Type B pancreatic cell (in vitro differentiated cells): ENCODE measurements around the gene CDC34. TPM values are rescaled to one million over a fixed set of nuclear protein-coding genes. Genes with fewer than 3 reads are reported as not detected.

Source experiments
- DNase-seq: peaks from one replicate; pipeline ENCODE4 v3.0.0; 2021; ENCODE audit warnings: mixed read lengths; ENCODE audit not compliant: unreplicated experiment; ENCODE audit errors: extremely low spot score
- H3K27ac Mint-ChIP-seq: 2 replicates; pipeline ENCODE4 v1.8.0; 2021; ENCODE audit warnings: mild to moderate bottlenecking, mixed read lengths
- H3K27me3 Mint-ChIP-seq: 2 replicates; pipeline ENCODE4 v1.8.0; 2021; ENCODE audit warnings: mixed read lengths
- H3K36me3 Mint-ChIP-seq: 2 replicates; pipeline ENCODE4 v1.8.0; 2021; ENCODE audit warnings: mixed read lengths
- H3K4me1 Mint-ChIP-seq: one replicate; pipeline ENCODE4 v1.8.0; 2021; ENCODE audit warnings: mixed read lengths; ENCODE audit not compliant: unreplicated experiment
- H3K4me3 Mint-ChIP-seq: 2 replicates; pipeline ENCODE4 v1.8.0; 2021; ENCODE audit warnings: mild to moderate bottlenecking, mixed read lengths
- H3K9me3 Mint-ChIP-seq: 2 replicates; pipeline ENCODE4 v1.8.0; 2021; ENCODE audit warnings: mixed read lengths
- long read RNA-seq: library from polyadenylated mRNA; unstranded; transcript quantifications from one replicate; pipeline ENCODE4 v2.0.0, GENCODE V29; 2020
- total RNA-seq: library from RNA; stranded (reverse); gene quantifications from 2 replicates; pipeline ENCODE4 v1.2.1, GENCODE V29; 2021; ENCODE audit warnings: low replicate concordance
- TF ChIP-seq, protein P1 (sequence below): fragments of 200-600 bp; sonication (generic); conservative IDR thresholded peaks from 2 replicates; pipeline ENCODE4 v1.5.0; 2021; ENCODE audit warnings: antibody characterized with exemption, mild to moderate bottlenecking

The CDC34 gene, protein sequence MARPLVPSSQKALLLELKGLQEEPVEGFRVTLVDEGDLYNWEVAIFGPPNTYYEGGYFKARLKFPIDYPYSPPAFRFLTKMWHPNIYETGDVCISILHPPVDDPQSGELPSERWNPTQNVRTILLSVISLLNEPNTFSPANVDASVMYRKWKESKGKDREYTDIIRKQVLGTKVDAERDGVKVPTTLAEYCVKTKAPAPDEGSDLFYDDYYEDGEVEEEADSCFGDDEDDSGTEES
- total RNA-seq, result 93.0 and 95.0 TPM in 2 replicates
- long read RNA-seq, result 0 reads

DNA sequence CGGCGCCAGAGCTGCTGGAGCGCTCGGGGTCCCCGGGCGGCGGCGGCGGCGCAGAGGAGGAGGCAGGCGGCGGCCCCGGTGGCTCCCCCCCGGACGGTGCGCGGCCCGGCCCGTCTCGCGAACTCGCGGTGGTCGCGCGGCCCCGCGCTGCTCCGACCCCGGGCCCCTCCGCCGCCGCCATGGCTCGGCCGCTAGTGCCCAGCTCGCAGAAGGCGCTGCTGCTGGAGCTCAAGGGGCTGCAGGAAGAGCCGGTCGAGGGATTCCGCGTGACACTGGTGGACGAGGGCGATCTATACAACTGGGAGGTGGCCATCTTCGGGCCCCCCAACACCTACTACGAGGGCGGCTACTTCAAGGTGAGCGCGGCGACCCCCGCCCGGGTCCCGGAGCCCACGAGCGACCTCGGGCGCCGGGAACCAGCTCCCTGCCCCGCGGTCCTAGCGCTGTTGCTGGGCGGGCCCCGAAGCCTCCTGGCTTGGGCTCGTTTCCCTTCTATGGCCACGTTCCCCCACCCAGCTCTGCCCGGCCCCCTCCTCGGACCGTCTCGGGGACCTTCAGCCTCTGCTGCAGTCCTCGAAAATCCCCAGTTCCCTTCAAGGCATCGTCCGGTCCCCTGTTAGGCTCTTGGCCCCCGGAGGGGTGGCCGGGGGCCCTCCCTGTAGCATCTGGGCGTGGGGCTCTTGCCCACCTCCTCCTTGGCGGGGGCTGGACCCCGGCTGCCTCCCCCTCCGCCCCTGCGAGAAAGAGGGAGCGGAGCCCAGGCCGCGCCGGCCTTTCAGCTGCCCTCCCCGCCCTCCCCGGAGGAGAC, at the start of gene CDC34:
Gene CDC34 (plus strand): TSS at position 8 of the 808 bp plus-strand sequence. CDS start 172 bp downstream, at position 180.
- Mint-ChIP-seq H3K27ac (peak within 1 kb of the TSS; percentile 67), H3K36me3 (no peaks in the 10 kb centered on the region), H3K27me3 (no peaks in the 10 kb centered on the region), H3K9me3 (no peaks in the 10 kb centered on the region), H3K4me1 (peaks cover 9% of the 10 kb centered on the region), H3K4me3 (peak within 1 kb of the TSS; percentile 96)
- TF ChIP-seq, protein P1, sequence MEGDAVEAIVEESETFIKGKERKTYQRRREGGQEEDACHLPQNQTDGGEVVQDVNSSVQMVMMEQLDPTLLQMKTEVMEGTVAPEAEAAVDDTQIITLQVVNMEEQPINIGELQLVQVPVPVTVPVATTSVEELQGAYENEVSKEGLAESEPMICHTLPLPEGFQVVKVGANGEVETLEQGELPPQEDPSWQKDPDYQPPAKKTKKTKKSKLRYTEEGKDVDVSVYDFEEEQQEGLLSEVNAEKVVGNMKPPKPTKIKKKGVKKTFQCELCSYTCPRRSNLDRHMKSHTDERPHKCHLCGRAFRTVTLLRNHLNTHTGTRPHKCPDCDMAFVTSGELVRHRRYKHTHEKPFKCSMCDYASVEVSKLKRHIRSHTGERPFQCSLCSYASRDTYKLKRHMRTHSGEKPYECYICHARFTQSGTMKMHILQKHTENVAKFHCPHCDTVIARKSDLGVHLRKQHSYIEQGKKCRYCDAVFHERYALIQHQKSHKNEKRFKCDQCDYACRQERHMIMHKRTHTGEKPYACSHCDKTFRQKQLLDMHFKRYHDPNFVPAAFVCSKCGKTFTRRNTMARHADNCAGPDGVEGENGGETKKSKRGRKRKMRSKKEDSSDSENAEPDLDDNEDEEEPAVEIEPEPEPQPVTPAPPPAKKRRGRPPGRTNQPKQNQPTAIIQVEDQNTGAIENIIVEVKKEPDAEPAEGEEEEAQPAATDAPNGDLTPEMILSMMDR, result no peak
- no peak for DNase-seq

DNA sequence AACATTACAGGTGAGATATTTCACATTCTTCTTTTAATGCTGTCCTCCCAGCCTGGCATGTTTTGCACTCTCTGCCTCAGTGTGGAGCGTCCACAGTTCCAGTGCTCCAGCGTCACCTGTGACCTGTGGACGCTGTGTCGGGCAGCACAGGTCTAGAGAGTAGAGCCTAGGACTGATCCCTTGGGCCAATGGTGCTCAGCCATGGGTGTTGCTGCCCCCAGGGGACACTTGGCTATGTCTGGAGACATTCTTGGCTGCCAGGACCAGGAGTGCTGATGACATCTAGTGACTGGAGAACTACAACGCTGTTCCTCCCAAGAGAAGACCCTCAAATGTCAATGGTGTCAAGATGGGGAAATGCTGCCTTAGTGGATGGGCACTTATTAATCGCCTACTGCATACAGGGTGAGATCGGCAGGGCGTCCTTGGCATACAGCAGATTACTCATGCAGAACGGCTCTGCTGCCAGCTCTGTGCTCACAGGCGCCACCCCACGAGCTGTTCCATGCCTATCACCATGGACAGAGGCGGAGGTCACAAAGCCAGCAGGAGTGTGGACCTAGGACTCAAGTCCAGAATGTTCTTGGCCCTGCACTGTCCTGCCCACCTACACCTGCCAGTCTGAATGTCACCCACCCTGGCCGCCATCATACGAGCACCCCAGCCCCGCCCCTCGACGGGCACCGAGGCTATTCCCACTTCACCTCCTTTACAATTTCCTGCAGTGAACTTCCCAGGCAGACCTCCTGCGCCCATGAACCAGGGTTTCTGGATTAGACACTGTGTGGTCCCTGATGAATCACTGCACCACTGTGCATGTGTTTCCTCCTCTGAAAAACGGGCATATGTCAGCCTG, 49.1 kb upstream of the CDC34 start:
- peaks cover 7% of the 10 kb centered on the region for H3K9me3 Mint-ChIP-seq
- H3K27ac Mint-ChIP-seq, result peak overlapping the region; percentile 51
- peaks cover 13% of the 10 kb centered on the region for H3K4me1 Mint-ChIP-seq
- no peaks in the 10 kb centered on the region for H3K36me3 Mint-ChIP-seq
- DNase-seq, result no peak
- H3K4me3 Mint-ChIP-seq, result peak overlapping the region; percentile 31
- TF ChIP-seq, protein P1, result no peak
- peaks cover 37% of the 10 kb centered on the region for H3K27me3 Mint-ChIP-seq

DNA sequence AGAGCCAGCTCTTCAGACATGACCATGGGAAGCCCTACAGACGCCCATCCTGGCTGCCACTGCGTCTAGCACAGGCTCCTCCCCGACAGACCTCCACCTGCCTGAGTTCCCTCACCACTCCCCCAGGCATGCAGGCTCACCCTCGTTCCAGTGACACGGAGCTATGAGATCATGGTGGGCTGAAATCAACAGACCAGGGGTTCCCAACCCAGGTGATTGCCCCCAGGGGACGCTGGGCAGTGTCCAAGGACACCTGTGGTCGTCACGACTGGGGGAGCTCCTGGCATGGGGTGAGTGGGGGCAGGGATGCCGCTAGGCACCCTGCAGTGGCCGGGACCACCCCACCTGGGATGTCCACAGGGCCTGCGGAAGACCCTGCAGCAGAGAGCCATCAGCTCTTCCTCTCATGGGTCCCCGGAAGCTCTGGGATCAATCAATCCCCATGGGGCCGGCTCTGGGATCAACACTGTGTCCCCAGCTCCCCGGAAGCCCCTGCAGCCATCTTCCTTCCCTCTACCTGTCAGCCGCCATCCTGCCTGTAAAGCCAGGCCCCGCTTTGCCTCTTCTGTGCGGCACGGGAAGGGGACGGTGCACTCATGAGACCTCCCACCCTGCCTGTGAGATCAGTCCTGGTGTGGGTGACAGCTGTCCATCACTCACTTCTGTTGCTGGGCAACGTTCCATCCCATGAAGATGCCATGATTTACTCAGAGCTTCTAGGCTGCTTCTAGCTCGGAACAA, 48.1 kb upstream of the CDC34 start:
- no peaks in the 10 kb centered on the region for H3K36me3 Mint-ChIP-seq
- H3K9me3 Mint-ChIP-seq, result peaks cover 7% of the 10 kb centered on the region
- H3K4me3 Mint-ChIP-seq, result no peak overlapping the region
- H3K27me3 Mint-ChIP-seq, result peaks cover 37% of the 10 kb centered on the region
- no peak for DNase-seq
- TF ChIP-seq, protein P1, result no peak
- H3K4me1 Mint-ChIP-seq, result peaks cover 13% of the 10 kb centered on the region
- no peak overlapping the region for H3K27ac Mint-ChIP-seq

DNA sequence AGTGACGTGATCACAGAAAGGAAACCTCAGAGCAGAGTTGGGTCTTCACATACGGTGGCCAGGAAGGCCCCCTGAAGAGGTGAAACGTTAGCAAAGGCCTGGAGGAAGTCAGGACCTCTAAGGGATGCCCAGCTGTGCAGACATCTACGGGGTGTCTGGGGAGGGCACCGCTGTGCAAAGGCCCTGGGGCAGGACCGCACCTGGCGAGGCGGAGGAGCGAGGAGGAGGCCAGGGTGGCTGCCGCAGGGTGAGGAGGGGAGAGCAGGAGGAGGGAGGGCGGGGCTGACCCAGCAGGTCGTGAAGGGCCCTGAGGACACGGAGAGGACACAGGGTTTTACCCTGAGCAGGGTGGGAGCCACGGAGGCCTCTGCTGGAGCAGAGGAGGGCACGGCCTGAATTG, 47.1 kb upstream of the CDC34 start:
- H3K27ac Mint-ChIP-seq, result no peak overlapping the region
- H3K27me3 Mint-ChIP-seq, result peaks cover 37% of the 10 kb centered on the region
- no peaks in the 10 kb centered on the region for H3K36me3 Mint-ChIP-seq
- H3K9me3 Mint-ChIP-seq, result peaks cover 7% of the 10 kb centered on the region
- no peak for DNase-seq
- peaks cover 13% of the 10 kb centered on the region for H3K4me1 Mint-ChIP-seq
- TF ChIP-seq, protein P1, result no peak
- H3K4me3 Mint-ChIP-seq, result no peak overlapping the region

DNA sequence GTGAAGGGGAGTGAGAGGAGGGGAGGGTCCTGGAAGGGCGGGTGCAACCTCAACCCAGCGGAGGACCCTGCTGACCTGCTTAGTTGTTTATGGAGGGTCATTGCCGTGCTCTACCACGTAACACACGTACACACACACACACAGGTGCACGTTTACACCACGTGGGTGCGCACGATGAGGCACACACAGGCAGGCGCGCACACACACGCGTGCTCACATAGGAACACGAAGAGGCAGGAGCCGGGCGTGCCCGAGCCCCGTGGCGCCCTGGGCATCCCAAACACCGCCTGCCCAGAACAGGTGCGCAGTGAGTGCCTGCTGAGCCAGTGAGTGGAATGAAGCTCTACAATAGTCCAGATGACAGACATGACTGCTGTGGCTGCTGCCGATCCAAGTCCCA, 46.5 kb upstream of the CDC34 start:
- H3K4me1 Mint-ChIP-seq, result peaks cover 9% of the 10 kb centered on the region
- no peak overlapping the region for H3K27ac Mint-ChIP-seq
- H3K4me3 Mint-ChIP-seq, result no peak overlapping the region
- no peak for DNase-seq
- peaks cover 32% of the 10 kb centered on the region for H3K27me3 Mint-ChIP-seq
- TF ChIP-seq, protein P1, result no peak
- H3K36me3 Mint-ChIP-seq, result no peaks in the 10 kb centered on the region
- H3K9me3 Mint-ChIP-seq, result peaks cover 4% of the 10 kb centered on the region
